IMR-90 (cell line): ENCODE results near the gene ARHGAP15. TPM values are rescaled to one million over a fixed set of nuclear protein-coding genes. Genes with fewer than 3 reads are reported as not detected.

ENCODE experiments used
- ATAC-seq: fragments of 200-7000 bp; cut with Tn5 transposase; 2 replicates; pipeline ENCODE4 v1.9.1; 2020; ENCODE audit warnings: low read depth, mild to moderate bottlenecking, moderate library complexity
- BruUV-seq: library from RNA; stranded (reverse); fragments of 400-500 nt; replicated peaks from 2 replicates; lab custom pipeline; 2021; lab: Mats Ljungman, UMichigan
- CTCF ChIA-PET: fragments of 300-600 bp; formaldehyde crosslinking; extraction: SDS; loops from one replicate; lab custom pipeline; 2021; ENCODE audit warnings: antibody characterized with exemption; lab: Yijun Ruan, JAX
- POLR2A ChIA-PET: fragments of 300-600 bp; sonication (Branson Sonifier 250); formaldehyde crosslinking; loops from one replicate; lab custom pipeline; 2022; ENCODE audit warnings: antibody characterized with exemption; ENCODE audit not compliant: unreplicated experiment; lab: Charles Lee
- DNase-seq: peaks from one replicate; pipeline ENCODE4 v3.0.0; 2013
- H2AFZ ChIP-seq: replicated peaks from 2 replicates; pipeline ENCODE3; 2013; ENCODE audit warnings: low read length, mild to moderate bottlenecking; ENCODE audit not compliant: poor library complexity
- H2AK5ac ChIP-seq: 2 replicates; pipeline ENCODE4 v1.6.1; 2013; ENCODE audit warnings: low read depth, low read length, inconsistent platforms
- H2AK9ac ChIP-seq: replicated peaks from 2 replicates; pipeline ENCODE3; 2013; ENCODE audit warnings: mild to moderate bottlenecking, low read depth, low read length, moderate library complexity; ENCODE audit not compliant: poor library complexity
- H2BK120ac ChIP-seq: 2 replicates; pipeline ENCODE4 v1.6.1; 2013; ENCODE audit warnings: low read depth, low read length, inconsistent platforms
- H2BK15ac ChIP-seq: 3 replicates; pipeline ENCODE4 v1.6.1; 2013; ENCODE audit warnings: low read depth, low read length, inconsistent platforms
- H2BK20ac ChIP-seq: 2 replicates; pipeline ENCODE4 v1.6.1; 2013; ENCODE audit warnings: low read depth, mild to moderate bottlenecking, inconsistent platforms, low read length, moderate library complexity
- H2BK5ac ChIP-seq: 2 replicates; pipeline ENCODE4 v1.6.1; 2013; ENCODE audit warnings: mild to moderate bottlenecking, low read depth, low read length, inconsistent platforms; ENCODE audit not compliant: poor library complexity, severe bottlenecking
- H3K14ac ChIP-seq: replicated peaks from 2 replicates; pipeline ENCODE4 v1.6.1; 2013; ENCODE audit warnings: low read depth, low read length, inconsistent platforms
- H3K18ac ChIP-seq: 2 replicates; pipeline ENCODE4 v1.6.1; 2013; ENCODE audit warnings: low read depth, low read length, control low read depth
- H3K23ac ChIP-seq: 2 replicates; pipeline ENCODE4 v1.6.1; 2013; ENCODE audit warnings: low read depth, low read length, inconsistent platforms
- H3K27ac ChIP-seq: 2 replicates; pipeline ENCODE4 v1.5.1; 2013; ENCODE audit warnings: mild to moderate bottlenecking, control low read depth, low read length; ENCODE audit not compliant: insufficient read depth
- H3K27me3 ChIP-seq: 2 replicates; pipeline ENCODE4 v1.6.1; 2013; ENCODE audit warnings: low read length; ENCODE audit not compliant: control insufficient read depth, insufficient read depth
- H3K36me3 ChIP-seq: 2 replicates; pipeline ENCODE4 v1.6.1; 2013; ENCODE audit warnings: low read length, mixed read lengths; ENCODE audit not compliant: control insufficient read depth, insufficient read depth
- H3K4ac ChIP-seq: 2 replicates; pipeline ENCODE4 v1.6.1; 2013; ENCODE audit warnings: low read depth, low read length, inconsistent platforms
- H3K4me1 ChIP-seq: 2 replicates; pipeline ENCODE4 v1.6.1; 2013; ENCODE audit warnings: low read length, mixed read lengths; ENCODE audit not compliant: control insufficient read depth, insufficient read depth
- H3K4me2 ChIP-seq: 2 replicates; pipeline ENCODE4 v1.6.1; 2013; ENCODE audit warnings: low read depth, mild to moderate bottlenecking, control low read depth, low read length, moderate library complexity
- H3K4me3 ChIP-seq: 2 replicates; pipeline ENCODE4 v1.5.1; 2013; ENCODE audit warnings: low read depth, mild to moderate bottlenecking, control low read depth, low read length, moderate library complexity; ENCODE audit not compliant: insufficient read depth
- H3K56ac ChIP-seq: 2 replicates; pipeline ENCODE4 v1.6.1; 2013; ENCODE audit warnings: low read length, inconsistent platforms; ENCODE audit not compliant: insufficient read depth; ENCODE audit errors: extremely low read depth
- H3K79me1 ChIP-seq, 2 experiments: 2 replicates each; pipeline ENCODE4 v1.6.1; 2013; ENCODE audit warnings: low read length in 2 of 2, inconsistent platforms in 1 of 2, low read depth in 1 of 2
- H3K9ac ChIP-seq: 2 replicates; pipeline ENCODE4 v1.6.1; 2013; ENCODE audit warnings: low read depth, low read length, control low read depth
- H3K9me1 ChIP-seq: 2 replicates; pipeline ENCODE4 v1.6.1; 2013; ENCODE audit warnings: low read length, inconsistent platforms; ENCODE audit not compliant: insufficient read depth
- H3K9me3 ChIP-seq: 2 replicates; pipeline ENCODE4 v1.6.1; 2013; ENCODE audit warnings: low read length; ENCODE audit not compliant: control insufficient read depth, insufficient read depth
- H4K20me1 ChIP-seq: 2 replicates; pipeline ENCODE4 v1.6.1; 2013; ENCODE audit warnings: low read length, inconsistent platforms; ENCODE audit not compliant: insufficient read depth
- H4K5ac ChIP-seq: 2 replicates; pipeline ENCODE4 v1.6.1; 2013; ENCODE audit warnings: mild to moderate bottlenecking, low read depth, low read length, control low read depth
- H4K8ac ChIP-seq, 2 experiments: 2 replicates each; pipeline ENCODE4 v1.6.1; 2013; ENCODE audit warnings: low read depth in 2 of 2, low read length in 2 of 2, control low read depth in 1 of 2, inconsistent platforms in 1 of 2
- H4K91ac ChIP-seq: 2 replicates; pipeline ENCODE4 v1.6.1; 2013; ENCODE audit warnings: low read depth, low read length, inconsistent platforms; ENCODE audit not compliant: insufficient read depth
- CHD1 ChIP-seq: IDR thresholded peaks from 2 replicates; pipeline ENCODE4 v1.6.1; 2012; ENCODE audit warnings: low read depth, low read length, improper control_type of control experiment
- FOS ChIP-seq: fragments of 150-350 bp; IDR thresholded peaks from 2 replicates; pipeline ENCODE4 v1.6.1; 2016; ENCODE audit warnings: low read depth, low read length
- MXI1 ChIP-seq: IDR thresholded peaks from 2 replicates; pipeline ENCODE4 v1.6.1; 2012; ENCODE audit warnings: low read depth, mild to moderate bottlenecking, low read length, moderate library complexity, borderline replicate concordance
- NFE2L2 ChIP-seq: fragments of 150-350 bp; IDR thresholded peaks from 2 replicates; pipeline ENCODE4 v1.6.1; 2016; ENCODE audit warnings: low read depth, mild to moderate bottlenecking, low read length
- POLR2A ChIP-seq: IDR thresholded peaks from 2 replicates; pipeline ENCODE4 v1.6.1; 2012; ENCODE audit warnings: mild to moderate bottlenecking, low read depth, low read length
- RFX5 ChIP-seq: IDR thresholded peaks from 2 replicates; pipeline ENCODE4 v1.8.0; 2012; ENCODE audit warnings: low read depth, mild to moderate bottlenecking, low read length, moderate library complexity
- WGBS, 2 experiments: methylation state at CpG; one replicate each; pipeline versions ENCODE4 v1.1.5 to v1.1.7; 2013; ENCODE audit warnings: missing lambda C conversion rate in 2 of 2; ENCODE audit not compliant: insufficient read length in 1 of 2; ENCODE audit errors: extremely low coverage in 2 of 2; 5-methylcytosine and 5-hydroxymethylcytosine counted together
- dilution Hi-C: fragments of 300-500 bp; cut with HindIII; formaldehyde crosslinking; loops from one replicate; pipeline ENCODE4 v1.14.3; 2018; ENCODE audit warnings: low sequenced_read_pairs; ENCODE audit not compliant: unreplicated experiment
- in situ Hi-C: fragments of 300-500 bp; cut with MboI; formaldehyde crosslinking; loops from 3 replicates; pipeline ENCODE4 v1.14.3; 2019; ENCODE audit warnings: low sequenced_read_pairs, inconsistent platforms, mixed read lengths
- intact Hi-C: fragments of 100-400 bp; cut with micrococcal nuclease; formaldehyde crosslinking; loops from 2 replicates; pipeline ENCODE4 v1.10.0; 2022
- polyA plus RNA-seq, 3 experiments: library from polyadenylated mRNA; depleted of rRNA; stranded (reverse); fragments of >200 nt; gene quantifications; 2 replicates each; pipeline ENCODE4 v1.2.3, GENCODE V29; 2012; ENCODE audit warnings: low replicate concordance in 1 of 3
- total RNA-seq: library from RNA; depleted of rRNA; stranded (reverse); fragments of >200 nt; gene quantifications from 2 replicates; pipeline ENCODE4 v1.2.3, GENCODE V29; 2012
- TF ChIP-seq, protein P1 (sequence below): fragments of 150-350 bp; IDR thresholded peaks from 2 replicates; pipeline ENCODE4 v1.6.1; 2017; ENCODE audit warnings: mild to moderate bottlenecking, antibody characterized with exemption, low read length, low read depth

The ARHGAP15 gene
- total and polyA plus RNA-seq, 2 of the 4 experiments (the other 2 are of a cell fraction): not detected

DNA sequence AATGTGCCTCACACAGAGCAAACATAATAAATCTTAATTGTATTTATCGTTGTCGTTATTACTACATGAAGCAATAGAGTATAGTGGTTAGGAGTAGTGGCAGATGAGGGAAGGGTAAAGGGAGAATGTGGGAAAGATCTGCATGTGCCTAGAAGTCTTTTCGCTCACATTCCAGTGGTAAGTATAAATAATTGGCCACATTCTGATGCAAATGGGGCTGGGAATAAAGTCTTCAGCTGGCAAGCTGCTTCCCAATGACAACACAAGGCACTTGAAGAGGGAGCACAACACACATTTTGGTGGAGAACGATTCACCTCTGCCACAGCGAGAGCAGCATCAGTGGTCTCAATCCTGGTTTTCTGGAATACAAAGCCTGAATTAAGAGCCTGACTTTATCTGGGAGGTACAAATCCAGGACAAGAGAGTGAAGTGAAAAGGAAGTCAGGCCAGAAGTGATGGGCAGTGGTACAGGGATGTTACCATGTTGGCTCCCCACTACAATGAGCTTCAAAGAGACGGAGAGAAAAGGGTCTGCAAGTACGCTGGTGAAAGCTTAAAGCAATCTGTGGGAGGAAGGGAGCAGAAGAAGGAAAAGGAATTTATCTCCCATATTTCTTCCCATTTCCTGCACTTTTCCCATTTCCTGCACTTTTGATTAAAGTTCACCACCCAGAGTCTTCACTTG is 112.3 kb downstream of the ARHGAP15 start:
- H4K20me1 ChIP-seq: no peaks in the 10 kb centered on the region
- BruUV-seq: no TSS peak
- H3K4ac ChIP-seq: no peak overlapping the region
- H2BK5ac ChIP-seq: no peak overlapping the region
- H2BK20ac ChIP-seq: no peak overlapping the region
- no peak overlapping the region for H2AK9ac ChIP-seq
- ChIA-PET CTCF (interaction anchor here (0.5 kb wide), 1 partner anchor 11 kb away, joined by 3 read pairs; no protein-coding TSS in a partner anchor), POLR2A (interaction anchor here (0.5 kb wide), 1 partner anchor 22 kb away, joined by 3 read pairs; no protein-coding TSS in a partner anchor)
- in situ Hi-C loops (no loop called here), dilution Hi-C loops (no loop called here), intact Hi-C loops (no loop called here)
- no peaks in the 10 kb centered on the region for H3K9me3 ChIP-seq
- H3K4me1 ChIP-seq: no peaks in the 10 kb centered on the region
- H3K27ac ChIP-seq: no peak overlapping the region
- 100% methylated on average over 1 of the region's 7 CpGs; no CpG with 5 or more reads in 1 of the 2 experiments for WGBS, 2 experiments
- no peak overlapping the region for H3K9ac ChIP-seq
- no peak overlapping the region for H3K4me2 ChIP-seq
- no peak overlapping the region for H3K14ac ChIP-seq
- no peak overlapping the region for H4K5ac ChIP-seq
- no peak overlapping the region for H3K56ac ChIP-seq
- peaks cover 4% of the 10 kb centered on the region for H3K27me3 ChIP-seq
- no peaks in the 10 kb centered on the region for H3K9me1 ChIP-seq
- H3K79me1 ChIP-seq: no peaks in the 10 kb centered on the region
- no peak overlapping the region for H2BK120ac ChIP-seq
- no peak overlapping the region for H4K91ac ChIP-seq
- H2AFZ ChIP-seq: no peak overlapping the region
- H2AK5ac ChIP-seq: no peak overlapping the region
- ATAC-seq: no peak
- no peak overlapping the region for H4K8ac ChIP-seq
- no peaks in the 10 kb centered on the region for H3K36me3 ChIP-seq
- H3K18ac ChIP-seq: no peak overlapping the region
- H3K23ac ChIP-seq: no peak overlapping the region
- H3K4me3 ChIP-seq: no peak overlapping the region
- TF ChIP-seq RFX5 (no peak), FOS (no peak), POLR2A (no peak), MXI1 (no peak), NFE2L2 (no peak), CHD1 (no peak)
- TF ChIP-seq, protein P1, sequence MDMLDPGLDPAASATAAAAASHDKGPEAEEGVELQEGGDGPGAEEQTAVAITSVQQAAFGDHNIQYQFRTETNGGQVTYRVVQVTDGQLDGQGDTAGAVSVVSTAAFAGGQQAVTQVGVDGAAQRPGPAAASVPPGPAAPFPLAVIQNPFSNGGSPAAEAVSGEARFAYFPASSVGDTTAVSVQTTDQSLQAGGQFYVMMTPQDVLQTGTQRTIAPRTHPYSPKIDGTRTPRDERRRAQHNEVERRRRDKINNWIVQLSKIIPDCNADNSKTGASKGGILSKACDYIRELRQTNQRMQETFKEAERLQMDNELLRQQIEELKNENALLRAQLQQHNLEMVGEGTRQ: no peak
- no peak for DNase-seq
- H2BK15ac ChIP-seq: no peak overlapping the region
